Left cardiac atrium (tissue), 4 donors: ENCODE measurements around the gene PLEKHA4. TPM values are rescaled to one million over a fixed set of nuclear protein-coding genes. Genes with fewer than 3 reads are reported as not detected.
"Not testable (repeated sequence)": the region's sequence is repeated elsewhere in the genome, so short reads cannot be mapped to it uniquely, and the experiment has no call there.

ENCODE experiments used
- ATAC-seq, 2 donors: fragments of 200-7000 bp; cut with Tn5 transposase; one replicate each; pipeline ENCODE4 v1.9.1; 2020; ENCODE audit warnings: mild to moderate bottlenecking in 2 of 2, moderate library complexity in 2 of 2
- DNase-seq: peaks from one replicate; pipeline ENCODE4 v3.0.0-alpha.2; 2020
- intact Hi-C, 2 donors: fragments of 100-400 bp; cut with DNase I; formaldehyde crosslinking; loops; one replicate each; pipeline versions ENCODE4 v1.14.1 to v1.15.1; 2022 to 2023
- total RNA-seq, 2 donors: library from RNA; stranded (reverse); fragmentation: NEBNext Ultra II Directional; extraction: Animal tissue kit (Norgen Biotek cat#: 25700); gene quantifications; one replicate each; pipeline ENCODE4 v1.2.1, GENCODE V29; 2021
- donor health status: DM: no; HTN: yes; CAD: no.
- donor health status: DM: no; HTN: yes; CAD: no; lungs with severe emphysema.
- donor health status: DM: yes; HTN: yes; CAD: no.
- donor health status: Dilated cardiomyopathy.

The PLEKHA4 gene
- total RNA-seq, 2 donors from 2014 or later, result 29.6 to 67.1 TPM

DNA sequence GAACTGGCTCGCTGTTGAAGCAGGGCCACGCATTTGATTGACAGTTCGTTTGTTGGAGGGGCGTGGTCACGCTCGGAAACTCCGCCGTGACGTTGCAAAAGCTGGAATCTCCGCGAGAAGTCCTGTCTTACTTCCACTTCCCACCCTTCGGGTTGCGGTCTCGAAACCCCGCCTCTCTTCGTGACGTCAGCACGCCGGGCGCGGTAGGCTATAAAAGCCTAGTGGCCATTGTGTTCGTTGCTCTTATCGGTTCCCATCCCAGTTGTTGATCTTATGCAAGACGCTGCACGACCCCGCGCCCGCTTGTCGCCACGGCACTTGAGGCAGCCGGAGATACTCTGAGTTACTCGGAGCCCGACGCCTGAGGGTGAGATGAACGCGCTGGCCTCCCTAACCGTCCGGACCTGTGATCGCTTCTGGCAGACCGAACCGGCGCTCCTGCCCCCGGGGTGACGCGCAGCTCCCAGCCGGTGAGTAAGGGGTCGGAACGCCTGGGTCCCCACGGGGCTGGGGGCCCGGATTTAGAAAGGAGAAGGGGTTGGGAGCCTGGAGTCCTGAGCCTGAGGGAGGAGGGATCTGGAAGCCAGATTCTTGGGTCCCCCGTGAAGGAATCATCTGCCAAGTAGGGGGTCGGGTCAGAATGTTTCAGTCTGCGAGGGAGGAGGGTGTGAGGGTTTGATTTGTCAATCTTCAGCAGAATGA, 3.9 kb upstream of the PLEKHA4 start, which contains the start of gene PPP1R15A:
Gene PPP1R15A, plus strand, starts transcription at position 240 of the 702 bp plus-strand sequence. CDS start 813 bp downstream, outside the sequence.
- ATAC-seq (peak; percentile 71 to 77), DNase-seq (peak; percentile 97)
- intact Hi-C loops, result loop anchor here in 1 of 2 donors (10.0 kb wide), 1 partner anchor 92 kb away; the partner anchor contains the start of gene FTL

DNA sequence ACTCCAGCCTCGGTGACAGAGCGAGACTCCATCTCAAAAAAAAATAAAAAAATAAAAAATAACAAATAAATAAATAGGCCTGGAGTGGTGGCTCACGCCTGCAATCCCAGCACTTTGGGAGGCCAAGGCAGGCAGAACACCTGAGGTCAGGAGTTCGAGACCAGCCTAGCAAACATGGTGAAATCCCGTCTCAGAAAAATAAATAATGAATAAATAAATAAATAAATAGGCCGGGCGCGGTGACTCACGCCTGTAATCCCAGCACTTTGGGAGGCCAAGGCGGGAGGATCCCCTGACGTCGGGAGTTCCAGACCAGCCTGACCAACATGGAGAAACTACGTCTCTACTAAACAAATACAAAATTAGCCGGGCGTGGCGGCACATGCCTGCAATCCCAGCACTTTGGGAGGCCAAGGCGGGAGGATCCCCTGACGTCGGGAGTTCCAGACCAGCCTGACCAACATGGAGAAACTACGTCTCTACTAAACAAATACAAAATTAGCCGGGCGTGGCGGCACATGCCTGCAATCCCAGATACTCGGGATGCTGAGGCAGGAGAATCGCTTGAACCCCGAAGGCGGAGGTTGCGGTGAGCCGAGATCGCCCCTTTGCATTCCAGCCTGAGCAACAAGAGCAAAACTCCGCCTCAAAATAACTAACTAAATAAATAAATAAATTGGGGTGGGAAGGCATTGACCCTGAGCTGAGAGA, 3.2 kb upstream of the PLEKHA4 start:
- DNase-seq, ATAC-seq: not testable (repeated sequence)
- intact Hi-C loops, result loop anchor here in 1 of 2 donors (10.0 kb wide), 1 partner anchor 93 kb away; the partner anchor contains the start of gene FTL

DNA sequence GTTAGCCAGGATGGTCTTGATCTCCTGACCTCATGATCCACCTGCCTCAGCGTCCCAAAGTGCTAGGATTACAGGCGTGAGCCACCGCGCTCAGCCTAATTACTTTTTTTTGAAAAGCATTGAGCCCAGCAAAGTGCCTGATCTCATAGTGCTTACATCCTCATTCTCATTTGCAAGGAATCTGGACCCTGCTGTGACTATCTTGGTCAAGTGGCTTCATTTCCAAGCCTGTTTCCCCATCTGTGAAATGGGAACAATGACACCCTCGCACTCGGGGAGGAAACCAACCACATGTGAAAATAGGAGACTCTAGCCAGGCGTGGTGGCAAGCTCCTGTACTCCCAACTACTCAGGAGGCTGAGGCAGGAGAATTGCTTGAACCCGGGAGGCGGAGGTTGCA, 1.6 kb upstream of the PLEKHA4 start:
- DNase-seq (no peak), ATAC-seq (no peak)
- intact Hi-C loops, result loop anchor here in 1 of 2 donors (10.0 kb wide), 1 partner anchor 95 kb away; the partner anchor contains the start of gene FTL

DNA sequence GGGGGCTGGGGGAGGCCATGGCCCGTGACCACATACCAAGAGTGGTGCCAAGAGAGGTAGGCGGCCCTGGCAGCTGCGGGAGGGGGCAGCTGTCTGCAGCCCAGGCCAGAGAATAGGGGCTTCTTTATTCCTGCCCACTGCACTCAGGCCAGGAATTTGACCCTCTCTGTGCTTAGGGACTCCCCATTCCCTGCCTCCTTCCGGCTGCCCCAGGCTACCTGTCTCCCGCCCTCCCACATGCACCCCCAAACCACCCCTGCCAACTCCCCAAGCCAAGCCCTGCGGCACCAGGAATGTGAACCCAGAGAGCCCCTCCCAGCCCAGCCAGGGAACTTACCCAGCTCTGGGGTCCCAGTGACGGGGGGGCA, 687 bp downstream of the PLEKHA4 start:
- no peak for ATAC-seq
- intact Hi-C loops, result no loop called here
- DNase-seq, result no peak

DNA sequence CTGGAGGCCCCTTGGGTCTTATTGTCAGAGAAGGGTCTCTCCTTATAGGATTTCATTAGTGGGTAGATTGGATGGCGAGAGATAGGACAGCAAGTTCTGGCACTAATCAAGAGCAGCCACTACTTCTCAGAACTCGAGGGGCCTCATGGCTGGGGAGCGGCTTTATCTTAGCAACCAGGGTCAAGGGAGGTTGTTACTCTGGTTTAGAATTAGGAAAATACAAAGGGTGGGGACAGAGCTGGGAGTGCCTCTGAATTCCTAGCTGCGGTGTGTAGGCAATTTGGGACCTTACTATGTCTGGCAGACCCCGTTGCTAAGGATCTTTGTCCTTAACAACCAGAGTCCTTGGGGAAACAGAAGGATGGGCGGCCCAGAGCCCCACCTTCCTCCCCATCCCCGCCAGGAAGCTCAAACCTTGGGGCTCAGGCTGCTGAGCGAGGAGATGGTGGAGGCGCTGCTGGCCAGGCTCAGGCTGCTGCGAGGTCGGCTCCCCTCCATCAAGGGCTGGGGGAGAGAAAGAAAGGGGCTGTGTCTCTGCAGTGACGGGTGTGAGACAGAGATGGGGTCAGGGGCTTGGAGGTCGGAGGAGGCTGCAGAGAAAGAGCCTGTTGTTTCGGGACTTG, 1.2 kb downstream of the PLEKHA4 start:
- DNase-seq (no peak), ATAC-seq (peak in 1 of 2 donors; percentile 6)

DNA sequence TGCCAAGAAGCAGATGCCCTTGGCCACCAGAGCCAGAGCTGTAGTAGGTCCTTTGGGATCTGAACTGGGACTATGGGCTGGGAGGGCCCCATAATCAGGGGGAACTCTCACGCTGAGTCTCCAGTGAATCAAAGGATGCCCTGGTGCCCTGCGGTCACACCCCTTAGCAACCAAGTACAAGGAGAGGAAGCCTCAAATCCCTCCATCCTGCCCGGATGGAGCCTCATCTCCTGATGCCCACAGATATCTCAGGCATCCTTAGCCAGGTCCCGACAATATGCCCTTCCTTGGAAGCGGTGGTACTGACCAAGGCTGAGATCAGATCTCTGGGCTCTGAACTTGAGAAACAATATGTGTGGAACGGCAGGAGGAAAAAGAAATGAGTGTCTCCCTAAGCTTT, 1.7 kb downstream of the PLEKHA4 start:
- no peak for ATAC-seq
- no peak for DNase-seq
- intact Hi-C loops, result no loop called here

More for the DNA sequence above, 1.2 kb downstream of the PLEKHA4 start:
- intact Hi-C loops, result no loop called here

DNA sequence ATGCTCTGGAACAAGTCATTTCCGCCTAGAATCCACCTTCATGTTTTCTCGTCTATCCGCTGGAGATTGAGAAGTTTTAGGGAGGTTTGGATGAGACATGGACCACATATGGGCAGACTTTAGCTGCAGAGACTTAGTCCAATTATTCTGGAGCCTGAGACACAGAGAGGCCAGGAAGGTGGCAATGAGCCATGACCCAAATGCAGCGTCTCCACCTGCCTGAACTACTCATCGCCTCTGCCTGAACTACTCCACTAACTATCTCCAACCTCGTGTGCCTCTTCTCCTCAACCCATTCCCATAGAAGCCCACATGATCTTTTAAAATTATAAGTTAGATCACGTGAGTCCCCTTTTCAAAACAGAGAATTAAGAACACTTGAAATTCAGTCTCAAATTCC, 5.6 kb downstream of the PLEKHA4 start:
- ATAC-seq, result no peak

DNA sequence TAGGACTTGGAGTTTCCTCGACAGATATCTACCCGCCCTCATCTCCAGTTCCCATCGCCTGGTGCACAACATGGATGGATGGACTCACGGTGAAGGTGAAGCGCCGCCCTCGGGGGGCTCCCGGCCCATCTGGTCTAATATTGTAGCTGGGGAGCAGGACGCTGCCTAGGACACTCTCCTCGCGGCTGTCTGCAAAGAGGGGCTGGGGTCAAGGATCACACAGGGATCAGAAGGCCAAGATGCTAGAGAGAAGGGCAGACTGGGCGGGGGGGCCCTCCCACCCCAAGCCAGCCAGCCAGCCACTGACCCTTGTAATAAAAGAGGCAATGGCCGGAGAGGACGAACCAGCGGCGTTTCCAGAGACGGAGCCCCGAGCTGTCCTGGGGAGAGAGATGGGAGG, 7.1 kb downstream of the PLEKHA4 start:
- ATAC-seq (no peak), DNase-seq (no peak)
- intact Hi-C loops, result no loop called here

More for the DNA sequence above, 5.6 kb downstream of the PLEKHA4 start:
- DNase-seq, result no peak
- intact Hi-C loops, result no loop called here

DNA sequence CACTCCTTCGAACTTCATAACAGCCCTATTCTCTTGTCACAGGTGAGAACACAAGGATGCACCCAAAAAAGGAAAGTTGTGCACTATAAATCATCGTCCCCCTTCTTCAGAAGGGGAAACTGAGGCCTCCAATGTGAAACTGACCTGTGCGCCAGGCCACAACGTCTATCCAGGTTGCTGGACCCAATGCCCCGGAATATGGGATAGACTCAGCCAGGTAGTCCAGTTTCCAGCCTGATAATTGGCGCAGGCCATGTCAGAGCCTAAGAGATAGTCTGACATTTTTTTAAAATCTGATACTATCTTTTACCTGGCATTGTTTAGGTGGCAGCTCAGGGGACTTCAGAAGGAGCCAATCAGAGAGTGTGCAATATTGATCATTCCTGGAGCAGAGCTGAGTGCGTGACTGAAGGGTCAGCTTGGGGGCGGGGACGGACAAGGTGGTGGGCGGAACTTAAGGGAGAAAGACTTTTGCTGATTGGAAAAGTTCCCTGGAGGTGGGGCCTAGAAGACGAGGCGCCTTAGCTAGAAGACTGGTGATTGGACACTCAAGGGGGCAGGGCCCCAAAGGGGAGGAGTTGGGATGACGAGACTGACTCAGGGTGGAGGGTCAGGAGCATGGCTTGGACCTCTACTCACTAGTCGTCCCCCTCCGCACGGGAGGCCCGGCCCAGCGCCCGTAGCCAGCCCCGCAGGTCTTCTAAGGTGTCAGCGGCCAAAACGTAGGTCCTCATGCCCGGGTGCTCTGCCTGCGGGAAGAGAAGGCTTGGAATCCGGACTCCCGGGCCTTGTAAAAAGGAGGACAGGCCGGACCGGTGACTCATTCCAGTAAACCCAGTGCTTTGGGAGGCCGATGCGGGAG, 8.5 kb downstream of the PLEKHA4 start:
- no peak for DNase-seq
- intact Hi-C loops, result no loop called here
- ATAC-seq, result peak in 1 of 2 donors; percentile 54

DNA sequence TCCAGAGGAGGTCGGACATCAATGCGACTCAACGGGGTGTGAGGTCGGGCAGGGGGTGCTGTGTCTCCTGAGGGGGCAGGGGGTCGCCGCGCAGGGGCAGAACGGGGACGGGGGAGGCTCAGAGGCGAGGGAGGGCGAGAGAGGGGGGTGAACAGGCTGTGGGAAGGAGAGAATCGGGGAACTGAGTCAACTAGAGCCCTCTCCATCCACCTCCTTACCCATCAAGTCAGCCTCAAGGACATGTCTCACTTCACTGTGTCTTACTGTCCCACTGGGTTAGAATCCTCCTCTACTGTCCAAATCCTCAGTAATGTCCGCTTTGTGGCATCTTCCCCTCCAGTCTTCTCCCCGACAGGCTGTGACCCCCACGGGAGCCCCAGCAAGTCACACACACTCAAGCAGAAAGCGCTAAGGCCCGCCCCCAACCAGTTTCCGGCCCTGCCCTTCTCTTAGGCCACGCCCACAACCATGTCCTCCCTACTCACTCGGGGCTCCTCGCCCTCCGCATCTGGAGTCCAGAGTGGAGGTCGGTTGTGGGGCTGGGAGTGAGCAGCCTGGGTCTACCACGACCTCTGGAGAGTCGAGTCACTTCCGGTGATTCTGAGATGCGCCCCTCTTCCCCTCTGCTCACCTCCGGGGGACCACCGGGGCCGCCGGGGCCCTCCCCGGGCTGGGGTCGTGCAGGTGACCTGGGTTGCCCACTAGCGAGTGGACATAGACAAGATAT, 9.3 kb downstream of the PLEKHA4 start:
- DNase-seq (no peak), ATAC-seq (peak in 1 of 2 donors; percentile 74)

DNA sequence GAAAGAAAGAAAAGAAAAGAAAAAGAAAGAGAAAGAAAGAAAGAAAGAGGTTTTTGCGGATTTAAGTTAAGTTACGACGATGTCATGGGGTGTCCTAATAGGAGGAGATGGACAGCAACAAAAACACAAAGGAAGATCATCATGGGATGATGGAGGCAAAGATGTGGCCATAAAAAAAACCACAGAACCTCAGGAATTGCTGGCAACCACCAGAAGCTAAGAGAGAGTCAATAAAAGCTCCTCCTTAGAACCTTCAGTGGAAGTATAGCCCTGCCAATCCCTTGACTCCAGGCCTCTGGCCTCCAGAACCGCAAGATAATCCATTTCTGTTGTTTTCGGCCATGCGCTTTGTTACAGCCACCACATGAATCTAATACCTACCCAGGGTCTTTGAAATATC, 11.5 kb downstream of the PLEKHA4 start:
- intact Hi-C loops, result no loop called here
- DNase-seq (no peak), ATAC-seq (no peak)

More for the DNA sequence above, 9.3 kb downstream of the PLEKHA4 start:
- intact Hi-C loops, result no loop called here

DNA sequence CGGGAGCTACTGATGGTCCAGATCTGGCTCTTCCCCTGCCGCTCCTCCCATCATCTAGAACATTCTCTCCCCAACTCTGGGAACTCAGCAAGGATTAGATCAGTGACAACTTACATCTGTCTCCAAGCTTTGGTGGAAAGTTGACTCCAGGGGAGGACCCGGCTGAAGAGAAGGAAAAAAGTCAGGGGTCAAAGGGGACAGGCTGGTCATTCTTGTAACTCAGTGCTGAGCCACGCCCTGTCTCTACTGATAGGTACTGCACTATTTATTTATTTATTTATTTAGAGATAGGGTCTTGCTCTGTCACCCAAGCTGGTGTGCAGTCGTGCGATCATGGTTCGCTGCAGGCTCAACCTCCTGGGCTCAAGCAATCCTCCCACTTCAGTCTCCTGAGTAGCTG, 14.3 kb downstream of the PLEKHA4 start:
- intact Hi-C loops, result no loop called here
- ATAC-seq (no peak), DNase-seq (no peak)

DNA sequence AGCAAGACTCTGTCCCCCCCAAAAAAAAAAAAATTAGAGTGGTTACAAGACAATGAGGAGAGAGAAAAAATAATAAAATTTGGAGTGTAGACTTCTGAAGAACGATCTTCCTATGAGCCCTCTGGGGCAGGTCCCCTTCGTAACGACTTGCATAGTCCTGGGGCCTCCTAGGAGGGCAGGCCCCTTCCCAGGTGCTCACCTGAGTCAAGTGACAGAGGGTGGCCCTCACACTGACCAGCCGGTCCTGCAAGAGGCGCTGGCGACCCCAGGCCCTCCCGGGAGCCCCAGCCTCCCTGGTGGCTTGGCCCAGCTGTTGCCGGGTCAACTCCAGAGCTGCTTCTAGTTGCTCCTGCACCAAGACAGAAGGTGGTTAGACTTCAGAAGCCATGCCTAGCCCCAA, 14.9 kb downstream of the PLEKHA4 start:
- DNase-seq (no peak), ATAC-seq (no peak)
- intact Hi-C loops, result no loop called here

DNA sequence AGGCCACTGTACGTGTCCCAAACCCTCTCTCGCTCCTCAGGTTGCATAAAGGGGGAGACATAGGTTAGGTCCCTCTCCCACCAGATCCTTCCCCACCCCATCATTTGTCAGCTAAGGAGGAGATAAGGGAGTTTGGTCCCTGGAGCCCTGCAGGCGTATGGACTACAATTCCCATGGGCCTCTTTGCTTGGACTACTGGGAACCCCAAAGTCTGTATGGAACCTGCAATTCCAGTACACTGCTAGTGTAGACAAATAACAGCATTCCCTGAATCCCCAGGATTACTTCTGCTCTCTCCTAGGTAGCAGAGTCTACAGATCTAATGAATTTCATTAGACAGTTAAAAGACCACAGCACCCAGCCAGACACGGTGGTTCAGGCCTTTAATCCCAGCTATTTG, 16.1 kb downstream of the PLEKHA4 start:
- ATAC-seq (no peak), DNase-seq (no peak)
- intact Hi-C loops, result no loop called here

DNA sequence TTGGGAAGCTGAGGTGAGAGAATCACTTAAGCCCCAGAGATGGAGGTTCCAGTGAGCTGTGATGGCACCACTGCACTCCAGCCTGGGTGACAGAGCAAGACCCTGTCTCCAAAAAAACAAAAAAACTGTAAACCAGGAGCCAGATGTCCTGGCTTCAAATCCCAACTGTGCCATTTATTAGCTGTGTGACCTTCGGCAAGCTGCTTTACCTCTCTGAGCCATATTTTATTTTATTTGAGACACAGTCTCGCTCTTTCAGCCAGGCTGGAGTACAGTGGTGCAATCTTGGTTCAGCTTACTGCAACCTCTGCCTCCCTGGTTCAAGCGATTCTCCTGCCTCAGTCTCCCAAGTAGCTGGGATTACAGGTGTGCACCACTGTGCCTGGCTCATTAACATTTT, 21.8 kb downstream of the PLEKHA4 start:
- ATAC-seq, DNase-seq: not testable (repeated sequence)
- intact Hi-C loops, result loop anchor here in 1 of 2 donors (10.0 kb wide), 1 partner anchor 202 kb away; the partner anchor contains the start of gene CA11

DNA sequence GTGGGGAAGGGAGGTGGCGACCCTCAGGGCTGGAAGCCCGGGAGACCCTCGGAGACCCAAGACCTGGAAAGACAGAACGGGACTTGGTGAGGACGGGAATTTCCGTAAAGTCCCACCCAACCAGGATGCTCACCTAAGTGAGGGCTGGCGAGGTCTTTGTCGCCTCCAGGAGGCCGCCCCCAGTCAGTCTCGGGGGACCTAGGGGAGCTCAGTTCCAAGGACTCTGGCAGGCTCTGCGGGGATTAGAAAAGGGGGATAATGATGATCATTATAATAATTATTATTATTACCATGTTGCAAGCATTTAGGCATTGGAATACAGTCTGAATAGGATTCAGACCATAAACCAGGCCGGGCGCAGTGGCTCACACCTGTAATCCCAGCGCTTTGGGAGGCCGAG, 23.0 kb downstream of the PLEKHA4 start:
- intact Hi-C loops, result loop anchor here in 1 of 2 donors (10.0 kb wide), 1 partner anchor 201 kb away; the partner anchor contains the start of gene CA11
- ATAC-seq, result no peak
- DNase-seq, result no peak

DNA sequence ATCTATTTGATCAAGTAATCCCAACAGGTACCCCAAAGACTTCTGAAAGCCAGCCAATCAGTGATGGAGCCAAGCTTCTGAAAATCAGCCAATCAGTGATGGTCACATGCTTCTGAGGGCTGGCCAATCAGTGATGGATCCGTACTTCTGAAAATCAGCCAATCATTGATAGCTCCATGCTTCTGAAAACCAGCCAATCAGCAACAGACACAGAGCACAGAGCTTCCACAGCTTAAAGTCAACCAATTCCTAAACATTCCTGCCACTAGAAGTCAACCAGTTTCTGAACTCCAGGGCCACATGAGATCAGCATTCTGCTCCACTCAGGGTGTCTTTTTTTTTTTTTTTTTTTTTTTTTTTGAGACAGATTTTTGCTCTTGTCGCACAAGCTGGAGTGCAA, 23.9 kb downstream of the PLEKHA4 start:
- intact Hi-C loops, result loop anchor here in 1 of 2 donors (10.0 kb wide), 1 partner anchor 200 kb away; the partner anchor contains the start of gene CA11
- no peak for DNase-seq
- no peak for ATAC-seq

DNA sequence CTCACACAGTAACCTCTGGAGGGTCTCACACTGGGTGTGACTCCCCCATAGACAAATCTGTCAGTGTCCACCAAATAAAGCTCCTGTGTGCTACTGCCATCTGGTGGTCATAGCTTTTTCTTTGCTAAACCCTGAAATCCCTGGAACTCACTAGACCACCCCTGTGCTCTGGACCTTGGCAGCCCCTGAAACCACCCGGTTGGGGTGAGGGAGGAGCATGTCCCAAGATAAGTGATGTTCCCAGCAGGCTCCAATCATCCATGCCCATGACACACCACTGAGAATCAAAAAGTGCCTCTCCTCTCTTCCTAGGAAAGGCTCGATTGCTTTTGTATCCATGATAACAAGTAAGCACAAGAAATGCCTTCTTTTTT, 25.6 kb downstream of the PLEKHA4 start:
- ATAC-seq (peak; percentile 54 to 56), DNase-seq (peak; percentile 31)

More for the DNA sequence above, 25.6 kb downstream of the PLEKHA4 start:
- intact Hi-C loops, result loop anchor here in 1 of 2 donors (1.0 to 10.0 kb wide), 2 partner anchors 54 to 198 kb away; partner anchors contain the start of gene CA11
